Measurements from ENCODE around the gene CFAP107. TPM values are rescaled to one million over a fixed set of nuclear protein-coding genes. Genes with fewer than 3 reads are reported as not detected.

Gene CFAP107
- total RNA-seq, 1 experiment from 2014 or later: not detected

- no TSS peak for BruUV-seq (replicated peaks)
- intact Hi-C loops (cut with micrococcal nuclease): no loop called here
- no peak for TF ChIP-seq CTCF (IDR thresholded peaks at IDR 0.05; ENCODE audit: unreplicated experiment)
- POLR2A ChIA-PET: no interaction called here
- no peak for DNase-seq (ENCODE audit: unreplicated experiment)
- Mint-ChIP-seq H3K9me3 (ENCODE audit: unreplicated experiment) (peaks cover 11% of the 10 kb centered on the region), H3K4me1 (ENCODE audit: insufficient read depth, unreplicated experiment) (no peaks in the 10 kb centered on the region), H3K27me3 (ENCODE audit: insufficient read depth, unreplicated experiment) (peaks cover 96% of the 10 kb centered on the region), H3K4me3 (ENCODE audit: unreplicated experiment) (no peak overlapping the region), H3K27ac (ENCODE audit: low read depth, unreplicated experiment) (no peak overlapping the region), H3K36me3 (ENCODE audit: insufficient read depth, unreplicated experiment) (no peaks in the 10 kb centered on the region)
- CTCF ChIA-PET: interaction anchor here (0.6 to 0.7 kb wide), 2 partner anchors 52 to 545 kb away, joined by 3 to 4 read pairs; no protein-coding TSS in a partner anchor
Observed at GRCh38 chr1:12754738-12755137, 8.7 kb downstream of the CFAP107 start.

- CTCF ChIA-PET: no interaction called here
Observed at GRCh38 chr1:12756273-12756672, 10.3 kb downstream of the CFAP107 start.

GRCh38 chr1:12756768-12757413, 10.9 kb downstream of the CFAP107 start:
- POLR2A ChIA-PET: interaction anchor here (0.6 kb wide), 1 partner anchor 8 kb away, joined by 3 read pairs; no protein-coding TSS in a partner anchor
- no peaks in the 10 kb centered on the region for H3K36me3 Mint-ChIP-seq (ENCODE audit: insufficient read depth, unreplicated experiment)
- BruUV-seq (replicated peaks): no TSS peak
- intact Hi-C loops (cut with micrococcal nuclease): no loop called here
- no peaks in the 10 kb centered on the region for H3K9me3 Mint-ChIP-seq (ENCODE audit: unreplicated experiment)
- H3K27me3 Mint-ChIP-seq (ENCODE audit: insufficient read depth, unreplicated experiment): peaks cover 90% of the 10 kb centered on the region
- H3K4me1 Mint-ChIP-seq (ENCODE audit: insufficient read depth, unreplicated experiment): no peaks in the 10 kb centered on the region
- H3K4me3 Mint-ChIP-seq (ENCODE audit: unreplicated experiment): no peak overlapping the region
- CTCF ChIA-PET: no interaction called here
- DNase-seq (ENCODE audit: unreplicated experiment): no peak
- no peak overlapping the region for H3K27ac Mint-ChIP-seq (ENCODE audit: low read depth, unreplicated experiment)
- TF ChIP-seq CTCF (IDR thresholded peaks at IDR 0.05; ENCODE audit: unreplicated experiment): no peak

More at GRCh38 chr1:12756273-12756672, 10.3 kb downstream of the CFAP107 start:
- intact Hi-C loops (cut with micrococcal nuclease): no loop called here
- POLR2A ChIA-PET: no interaction called here
- peaks cover 96% of the 10 kb centered on the region for H3K27me3 Mint-ChIP-seq (ENCODE audit: insufficient read depth, unreplicated experiment)
- DNase-seq (ENCODE audit: unreplicated experiment): no peak
- no peak overlapping the region for H3K4me3 Mint-ChIP-seq (ENCODE audit: unreplicated experiment)
- no peaks in the 10 kb centered on the region for H3K9me3 Mint-ChIP-seq (ENCODE audit: unreplicated experiment)
- no peak for TF ChIP-seq CTCF (IDR thresholded peaks at IDR 0.05; ENCODE audit: unreplicated experiment)
- no peaks in the 10 kb centered on the region for H3K4me1 Mint-ChIP-seq (ENCODE audit: insufficient read depth, unreplicated experiment)
- no peak overlapping the region for H3K27ac Mint-ChIP-seq (ENCODE audit: low read depth, unreplicated experiment)
- H3K36me3 Mint-ChIP-seq (ENCODE audit: insufficient read depth, unreplicated experiment): no peaks in the 10 kb centered on the region
- no TSS peak for BruUV-seq (replicated peaks)

GRCh38 chr1:12757836-12758235, 11.8 kb downstream of the CFAP107 start:
- BruUV-seq (replicated peaks): no TSS peak
- intact Hi-C loops (cut with micrococcal nuclease): no loop called here
- no peaks in the 10 kb centered on the region for H3K9me3 Mint-ChIP-seq (ENCODE audit: unreplicated experiment)
- DNase-seq (ENCODE audit: unreplicated experiment): no peak
- ChIA-PET POLR2A (no interaction called here), CTCF (no interaction called here)
- H3K36me3 Mint-ChIP-seq (ENCODE audit: insufficient read depth, unreplicated experiment): no peaks in the 10 kb centered on the region
- TF ChIP-seq CTCF (IDR thresholded peaks at IDR 0.05; ENCODE audit: unreplicated experiment): no peak
- H3K27ac Mint-ChIP-seq (ENCODE audit: low read depth, unreplicated experiment): no peak overlapping the region
- no peak overlapping the region for H3K4me3 Mint-ChIP-seq (ENCODE audit: unreplicated experiment)
- H3K4me1 Mint-ChIP-seq (ENCODE audit: insufficient read depth, unreplicated experiment): no peaks in the 10 kb centered on the region
- peaks cover 93% of the 10 kb centered on the region for H3K27me3 Mint-ChIP-seq (ENCODE audit: insufficient read depth, unreplicated experiment)

Measured in MCF 10A (cell line).